Measurements from ENCODE around the gene FIG4. TPM values are rescaled to one million over a fixed set of nuclear protein-coding genes. Genes with fewer than 3 reads are reported as not detected.
"Not testable (repeated sequence)": the region's sequence is repeated elsewhere in the genome, so short reads cannot be mapped to it uniquely, and the experiment has no call there.

FIG4 gene
- total RNA-seq, 1 donor from 2014 or later, result 15.4 TPM

- peaks cover 5% of the 10 kb centered on the region for H3K4me1 Mint-ChIP-seq (ENCODE audit: low read depth, unreplicated experiment)
- no peaks in the 10 kb centered on the region for H3K27me3 Mint-ChIP-seq (ENCODE audit: unreplicated experiment)
- no peak overlapping the region for H3K4me3 Mint-ChIP-seq (ENCODE audit: unreplicated experiment)
- H3K9me3 Mint-ChIP-seq (ENCODE audit: unreplicated experiment), result no peaks in the 10 kb centered on the region
- no peak for TF ChIP-seq CTCF (IDR thresholded peaks at IDR 0.05; ENCODE audit: partially characterized antibody, unreplicated experiment)
- no peaks in the 10 kb centered on the region for H3K36me3 Mint-ChIP-seq (ENCODE audit: unreplicated experiment)
- no peak for DNase-seq
- H3K27ac Mint-ChIP-seq (ENCODE audit: unreplicated experiment), result no peak overlapping the region
These were observed 10.1 kb downstream of the FIG4 start for GRCh38 chr6:109701221-109701620.

GRCh38 chr6:109701774-109702173 lies 10.7 kb downstream of the FIG4 start:
- Mint-ChIP-seq H3K9me3 (ENCODE audit: unreplicated experiment) (no peaks in the 10 kb centered on the region), H3K27me3 (ENCODE audit: unreplicated experiment) (no peaks in the 10 kb centered on the region), H3K27ac (ENCODE audit: unreplicated experiment) (no peak overlapping the region), H3K4me1 (ENCODE audit: low read depth, unreplicated experiment) (peaks cover 5% of the 10 kb centered on the region), H3K36me3 (ENCODE audit: unreplicated experiment) (no peaks in the 10 kb centered on the region), H3K4me3 (ENCODE audit: unreplicated experiment) (no peak overlapping the region)
- DNase-seq, result no peak
- no peak for TF ChIP-seq CTCF (IDR thresholded peaks at IDR 0.05; ENCODE audit: partially characterized antibody, unreplicated experiment)

- H3K27ac Mint-ChIP-seq (ENCODE audit: unreplicated experiment), result no peak overlapping the region
- no peak for TF ChIP-seq CTCF (IDR thresholded peaks at IDR 0.05; ENCODE audit: partially characterized antibody, unreplicated experiment)
- H3K36me3 Mint-ChIP-seq (ENCODE audit: unreplicated experiment), result no peaks in the 10 kb centered on the region
- H3K9me3 Mint-ChIP-seq (ENCODE audit: unreplicated experiment), result no peaks in the 10 kb centered on the region
- H3K4me3 Mint-ChIP-seq (ENCODE audit: unreplicated experiment), result no peak overlapping the region
- no peak for DNase-seq
- H3K27me3 Mint-ChIP-seq (ENCODE audit: unreplicated experiment), result no peaks in the 10 kb centered on the region
- H3K4me1 Mint-ChIP-seq (ENCODE audit: low read depth, unreplicated experiment), result peaks cover 5% of the 10 kb centered on the region
These were observed 11.7 kb downstream of the FIG4 start for GRCh38 chr6:109702791-109703190.

GRCh38 chr6:109705258-109705657 lies 14.2 kb downstream of the FIG4 start:
- Mint-ChIP-seq H3K27ac (ENCODE audit: unreplicated experiment) (no peak overlapping the region), H3K27me3 (ENCODE audit: unreplicated experiment) (peaks cover 2% of the 10 kb centered on the region), H3K4me3 (ENCODE audit: unreplicated experiment) (no peak overlapping the region), H3K4me1 (ENCODE audit: low read depth, unreplicated experiment) (peaks cover 5% of the 10 kb centered on the region), H3K9me3 (ENCODE audit: unreplicated experiment) (peaks cover 2% of the 10 kb centered on the region), H3K36me3 (ENCODE audit: unreplicated experiment) (peaks cover 18% of the 10 kb centered on the region)
- TF ChIP-seq CTCF (IDR thresholded peaks at IDR 0.05; ENCODE audit: partially characterized antibody, unreplicated experiment), result peak; percentile 94
- DNase-seq, result peak; percentile 82

- DNase-seq, result no peak
- Mint-ChIP-seq H3K9me3 (ENCODE audit: unreplicated experiment) (peaks cover 2% of the 10 kb centered on the region), H3K4me3 (ENCODE audit: unreplicated experiment) (no peak overlapping the region), H3K4me1 (ENCODE audit: low read depth, unreplicated experiment) (peaks cover 4% of the 10 kb centered on the region), H3K27me3 (ENCODE audit: unreplicated experiment) (peaks cover 4% of the 10 kb centered on the region), H3K36me3 (ENCODE audit: unreplicated experiment) (peaks cover 24% of the 10 kb centered on the region), H3K27ac (ENCODE audit: unreplicated experiment) (no peak overlapping the region)
- TF ChIP-seq CTCF (IDR thresholded peaks at IDR 0.05; ENCODE audit: partially characterized antibody, unreplicated experiment), result no peak
These were observed 15.4 kb downstream of the FIG4 start for GRCh38 chr6:109706513-109706912.

- H3K4me3 Mint-ChIP-seq (ENCODE audit: unreplicated experiment); DNase-seq; H3K9me3 Mint-ChIP-seq (ENCODE audit: unreplicated experiment); H3K27ac Mint-ChIP-seq (ENCODE audit: unreplicated experiment); H3K27me3 Mint-ChIP-seq (ENCODE audit: unreplicated experiment); H3K4me1 Mint-ChIP-seq (ENCODE audit: low read depth, unreplicated experiment): not testable (repeated sequence)
- H3K36me3 Mint-ChIP-seq (ENCODE audit: unreplicated experiment), result peaks cover 24% of the 10 kb centered on the region
These were observed 17.0 kb downstream of the FIG4 start for GRCh38 chr6:109708099-109708498.

Measured in glutamatergic neuron (in vitro differentiated cells).